CD4-positive, alpha-beta T cell treated with Interleukin-12 subunit alpha and Interleukin-12 subunit beta, for 1 hour (primary cell): Measurements from ENCODE around the gene CSF3R.
"Not testable (repeated sequence)": the region's sequence is repeated elsewhere in the genome, so short reads cannot be mapped to it uniquely, and the experiment has no call there.

Experiments
- DNase-seq: peaks from one replicate; pipeline ENCODE4 v3.0.0-alpha.2; 2020

The CSF3R gene

GRCh38 chr1:36481091-36481490 lies 1.6 kb downstream of the CSF3R start:
- no peak for DNase-seq

GRCh38 chr1:36480161-36480560 lies 2.6 kb downstream of the CSF3R start:
- DNase-seq, result no peak

GRCh38 chr1:36479505-36480051 lies 3.1 kb downstream of the CSF3R start:
- DNase-seq, result no peak

GRCh38 chr1:36477615-36478014 lies 5.1 kb downstream of the CSF3R start:
- not testable (repeated sequence) for DNase-seq

- no peak for DNase-seq
Measured at GRCh38 chr1:36476945-36477344, 5.8 kb downstream of the CSF3R start.

- no peak for DNase-seq
Measured at GRCh38 chr1:36475910-36476604, 6.7 kb downstream of the CSF3R start.

- DNase-seq, result no peak
Measured at GRCh38 chr1:36475341-36475740, 7.4 kb downstream of the CSF3R start.

- DNase-seq, result no peak
Measured at GRCh38 chr1:36472656-36473055, 10.1 kb downstream of the CSF3R start.

GRCh38 chr1:36471830-36472641 lies 10.7 kb downstream of the CSF3R start:
- no peak for DNase-seq

GRCh38 chr1:36469163-36469562 lies 13.6 kb downstream of the CSF3R start:
- no peak for DNase-seq

- DNase-seq, result no peak
Measured at GRCh38 chr1:36467700-36468455, 14.8 kb downstream of the CSF3R start.

GRCh38 chr1:36467027-36467410 lies 15.7 kb downstream of the CSF3R start:
- no peak for DNase-seq

GRCh38 chr1:36466370-36467026 lies 16.2 kb downstream of the CSF3R start:
- no peak for DNase-seq

- DNase-seq, result no peak
Measured at GRCh38 chr1:36465731-36466369, 16.9 kb downstream of the CSF3R start.

- no peak for DNase-seq
Measured at GRCh38 chr1:36464605-36465393, 17.9 kb downstream of the CSF3R start.

GRCh38 chr1:36463803-36464604 lies 18.7 kb downstream of the CSF3R start, which contains the start of gene MRPS15:
Gene MRPS15, minus strand, starts transcription at chr1:36464384. Its CDS starts 109 bp downstream, at chr1:36464275.
- peak; percentile 95 for DNase-seq

GRCh38 chr1:36463463-36463802 lies 19.3 kb downstream of the CSF3R start:
- DNase-seq, result no peak

GRCh38 chr1:36458910-36459309 lies 23.8 kb downstream of the CSF3R start:
- DNase-seq, result no peak

- DNase-seq, result peak; percentile 18
Measured at GRCh38 chr1:36457691-36458090, 25.0 kb downstream of the CSF3R start.

GRCh38 chr1:36456391-36456928 lies 26.3 kb downstream of the CSF3R start:
- DNase-seq, result no peak
